Measurements from ENCODE around the gene HES3.

HES3 gene

DNA sequence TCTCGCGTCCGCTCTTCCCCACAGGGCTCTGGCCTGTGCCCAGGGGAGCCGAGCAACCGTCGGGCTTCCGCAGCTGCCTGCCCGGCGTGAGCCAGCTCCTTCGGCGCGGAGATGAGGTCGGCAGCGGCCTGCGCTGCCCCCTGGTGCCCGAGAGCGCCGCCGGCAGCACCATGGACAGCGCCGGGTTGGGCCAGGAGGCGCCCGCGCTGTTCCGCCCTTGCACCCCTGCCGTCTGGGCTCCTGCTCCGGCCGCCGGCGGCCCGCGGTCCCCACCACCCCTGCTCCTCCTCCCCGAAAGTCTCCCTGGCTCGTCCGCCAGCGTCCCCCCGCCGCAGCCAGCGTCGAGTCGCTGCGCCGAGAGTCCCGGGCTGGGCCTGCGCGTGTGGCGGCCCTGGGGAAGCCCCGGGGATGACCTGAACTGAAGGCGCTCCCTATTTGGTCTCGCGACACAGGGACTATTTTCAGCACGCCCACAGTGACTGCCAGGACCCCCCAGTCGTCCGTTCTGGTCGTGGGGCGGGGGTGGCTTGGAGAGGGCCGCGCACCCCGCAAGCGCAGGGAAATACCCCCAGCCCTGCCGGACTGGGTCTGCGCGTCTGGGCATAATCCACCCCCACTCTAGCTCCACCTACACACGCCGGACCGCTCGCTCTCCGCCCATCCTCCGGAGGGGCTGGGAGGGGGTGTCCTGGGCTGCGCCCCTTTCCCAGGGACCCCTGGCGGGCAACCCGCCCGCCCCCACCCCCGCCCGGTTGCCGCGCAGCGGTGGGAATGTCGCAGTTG, 1.3 kb downstream of the HES3 start:
- in situ Hi-C loops (cut with MboI; ENCODE audit: low sequenced_read_pairs), result no loop called here

- in situ Hi-C loops (cut with MboI; ENCODE audit: low sequenced_read_pairs), result no loop called here
Measured at GRCh38 chr1:6245869-6246496, 2.0 kb downstream of the HES3 start.

DNA sequence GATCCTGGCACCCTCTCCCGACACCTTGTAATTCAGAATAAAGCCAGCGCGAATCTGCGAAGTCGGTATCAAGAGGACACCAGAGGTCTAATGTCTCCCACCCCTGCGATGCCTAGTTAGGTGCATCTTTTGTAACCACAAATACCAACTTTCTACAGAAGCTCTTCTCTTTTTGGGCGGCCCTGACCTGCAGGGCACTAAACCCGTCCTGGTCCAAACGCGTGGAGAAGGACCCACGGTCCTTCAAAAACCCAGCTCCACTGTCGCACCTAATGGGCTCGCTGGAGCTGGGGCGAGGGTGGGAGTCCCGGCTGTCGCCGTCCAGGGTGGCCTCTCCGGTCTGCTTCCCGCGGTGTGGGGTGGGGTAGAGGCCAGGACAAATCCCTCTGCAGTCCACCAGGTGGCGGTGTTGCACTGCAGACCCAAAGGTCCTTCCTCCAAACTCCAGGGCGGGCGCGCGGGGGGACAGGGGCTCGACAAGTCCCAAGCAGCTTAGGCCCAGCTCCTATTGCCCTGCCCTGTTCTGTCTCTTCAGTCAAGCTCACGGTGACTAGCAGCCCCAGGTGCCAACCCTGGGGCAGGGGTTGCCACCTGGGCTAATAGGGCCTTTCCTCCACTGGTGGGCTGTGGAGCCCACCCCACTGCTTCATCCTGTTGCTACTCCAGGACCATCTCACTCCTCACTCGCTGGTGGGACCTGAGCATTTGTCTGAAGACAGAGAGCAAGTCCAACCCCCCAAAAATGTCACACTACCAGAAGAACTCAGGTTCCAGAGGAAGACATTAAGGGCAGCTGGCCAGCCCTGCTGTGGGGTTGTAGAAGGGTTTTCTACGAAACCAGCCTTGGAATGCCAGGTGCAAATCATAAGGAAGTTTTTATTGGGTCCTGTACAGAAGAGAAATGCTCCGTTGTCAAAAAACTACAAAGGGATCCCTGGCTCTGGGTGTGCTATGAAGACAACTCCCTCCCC, 2.8 kb downstream of the HES3 start:
- in situ Hi-C loops (cut with MboI; ENCODE audit: low sequenced_read_pairs), result no loop called here

DNA sequence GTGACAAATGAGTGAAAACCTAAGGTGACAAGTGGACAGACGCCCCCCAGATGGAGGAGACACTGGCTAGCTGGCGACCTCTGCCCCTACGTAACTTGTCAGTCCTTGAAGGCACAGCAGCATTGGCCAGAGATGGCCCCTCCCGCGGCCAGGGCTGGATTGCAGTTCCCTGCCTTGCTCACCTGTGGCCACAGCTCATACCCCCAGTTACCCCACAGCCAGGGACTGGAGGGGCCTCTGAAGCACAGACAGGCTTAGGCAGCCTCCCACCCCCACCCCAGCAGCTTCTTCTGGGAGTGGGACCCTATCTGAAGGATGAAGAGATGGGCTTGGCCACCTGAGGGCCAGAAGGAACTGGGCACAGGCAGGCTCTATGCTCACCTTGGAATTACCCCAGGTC, 3.7 kb downstream of the HES3 start:
- in situ Hi-C loops (cut with MboI; ENCODE audit: low sequenced_read_pairs), result no loop called here

- in situ Hi-C loops (cut with MboI; ENCODE audit: low sequenced_read_pairs), result no loop called here
Measured at GRCh38 chr1:6248161-6248776, 4.3 kb downstream of the HES3 start.

DNA sequence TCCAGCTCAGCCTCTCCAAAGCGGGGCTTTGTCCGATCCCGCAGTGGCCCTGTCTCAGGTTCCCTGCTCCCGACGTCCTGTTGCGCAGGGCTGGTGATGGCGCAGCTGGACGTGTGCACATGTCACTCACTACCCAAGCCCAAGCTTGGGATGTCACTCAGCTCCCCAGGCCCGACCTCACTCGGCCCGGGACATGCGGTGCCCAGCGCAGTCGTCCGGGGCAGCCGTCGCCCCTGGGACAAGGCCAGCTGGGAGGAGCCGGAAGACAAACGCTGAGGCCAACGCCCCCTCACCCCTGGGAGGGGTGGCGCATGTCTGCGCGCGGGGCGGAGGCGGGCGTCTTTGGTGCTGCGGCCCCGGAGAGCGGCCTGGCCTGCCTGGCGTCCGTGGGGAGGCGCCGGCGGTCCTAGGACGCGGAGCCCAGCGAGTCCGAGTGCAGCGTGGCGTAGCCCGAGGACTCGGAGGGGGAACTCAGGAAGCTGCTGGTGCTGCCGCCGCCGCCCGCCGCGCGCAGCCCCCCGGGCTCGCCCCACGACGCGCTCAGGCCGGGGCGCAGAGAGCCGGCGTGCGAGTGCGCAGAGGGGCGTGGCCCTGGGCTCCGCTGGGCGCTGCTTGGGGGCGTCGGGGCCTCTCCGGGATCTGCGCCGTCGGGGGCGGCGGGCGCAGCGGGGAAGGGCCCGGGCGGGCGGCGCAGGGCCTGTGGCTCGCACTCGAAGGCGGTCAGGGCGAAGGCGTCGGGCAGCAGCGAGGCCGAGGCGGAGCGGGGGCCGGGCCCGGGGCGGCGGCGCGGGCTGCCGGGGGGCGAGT, 5.2 kb downstream of the HES3 start:
- in situ Hi-C loops (cut with MboI; ENCODE audit: low sequenced_read_pairs), result no loop called here

DNA sequence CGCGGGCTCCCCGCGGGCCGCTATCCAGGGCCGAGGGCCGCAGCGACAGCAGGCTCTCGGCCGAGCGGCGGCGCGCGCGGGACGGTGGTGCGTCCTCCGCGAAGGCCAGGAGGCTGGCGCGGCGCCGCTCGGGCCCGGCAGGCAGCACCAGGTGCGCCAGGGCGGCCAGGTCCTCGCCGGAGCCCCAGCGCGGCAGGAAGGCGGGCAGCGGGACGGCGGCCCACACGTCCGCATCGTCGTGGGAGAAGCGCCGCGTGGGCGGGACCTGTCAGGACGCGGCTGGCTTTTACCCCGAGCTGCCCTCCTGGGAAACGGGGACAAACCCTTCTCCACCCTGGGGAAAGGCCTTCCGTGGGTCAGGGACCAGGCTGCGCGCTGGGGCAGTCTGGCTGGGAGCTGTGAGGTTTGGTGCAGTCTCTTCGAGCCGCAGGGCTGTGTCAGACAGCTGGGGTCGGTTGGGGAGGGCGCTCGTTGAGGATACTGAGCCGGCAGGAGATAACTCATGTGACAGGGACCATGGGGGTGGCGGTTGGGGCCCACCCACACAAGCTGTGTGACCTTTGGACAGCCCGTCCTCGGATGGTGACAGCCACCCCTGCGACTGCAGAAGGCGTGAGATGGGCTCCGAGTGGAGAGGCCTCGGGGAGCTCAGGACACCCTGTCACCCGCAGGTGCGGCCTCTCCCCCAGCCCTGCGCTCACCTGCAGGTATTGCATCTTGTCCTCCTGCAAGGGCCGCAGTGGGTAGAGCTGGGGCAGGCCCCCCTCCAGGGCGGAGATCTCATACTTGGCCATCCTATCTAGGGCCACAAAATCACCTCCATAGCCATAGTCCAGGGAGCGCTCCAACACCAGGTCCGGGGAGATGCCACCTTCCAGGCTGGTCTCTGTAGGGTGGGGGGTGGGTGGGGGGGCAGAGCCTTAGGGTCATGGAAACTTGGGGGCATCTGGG, 6.0 kb downstream of the HES3 start:
- in situ Hi-C loops (cut with MboI; ENCODE audit: low sequenced_read_pairs), result loop anchor here (10.0 kb wide), 1 partner anchor 95 kb away; no protein-coding TSS in a partner anchor

DNA sequence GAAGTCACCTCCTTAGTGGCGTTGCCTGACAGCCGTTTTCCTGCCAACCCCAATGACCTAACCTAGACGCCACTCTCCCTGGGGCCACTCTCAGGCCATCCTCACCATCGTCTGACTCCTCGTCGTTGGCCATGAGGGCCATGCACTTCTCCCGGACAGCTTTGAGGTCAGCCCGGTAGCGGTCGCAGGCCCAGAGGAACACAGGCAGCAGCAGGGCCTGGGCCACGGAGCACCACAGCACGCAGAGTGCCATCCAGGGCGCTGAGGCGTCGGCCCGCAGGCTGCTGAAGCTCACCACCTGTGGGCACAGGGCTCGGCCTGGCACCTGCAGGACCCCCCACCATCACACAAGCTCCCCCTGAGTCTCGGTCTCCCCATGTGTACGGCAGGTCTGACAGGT, 7.3 kb downstream of the HES3 start:
- in situ Hi-C loops (cut with MboI; ENCODE audit: low sequenced_read_pairs), result loop anchor here (10.0 kb wide), 1 partner anchor 94 kb away; no protein-coding TSS in a partner anchor

GRCh38 chr1:6251681-6252373, 7.8 kb downstream of the HES3 start:
- in situ Hi-C loops (cut with MboI; ENCODE audit: low sequenced_read_pairs), result loop anchor here (10.0 kb wide), 1 partner anchor 93 kb away; no protein-coding TSS in a partner anchor

DNA sequence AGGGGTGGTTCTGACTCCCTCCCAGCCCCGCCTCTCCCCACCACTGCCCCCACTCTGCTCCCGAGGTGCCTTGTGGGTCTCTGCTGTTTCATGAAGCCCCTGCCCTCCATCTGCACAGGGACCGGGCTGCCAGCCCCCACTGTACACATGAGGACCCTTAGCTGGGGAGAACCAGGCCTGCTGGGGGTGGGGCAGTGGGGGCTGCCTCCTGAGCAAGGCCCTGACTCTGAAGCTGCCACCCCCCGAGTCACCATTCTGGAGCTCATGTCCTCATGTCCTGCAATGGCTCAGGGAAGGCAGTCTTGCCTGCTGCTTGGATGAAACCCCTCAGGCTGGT, 8.4 kb downstream of the HES3 start:
- in situ Hi-C loops (cut with MboI; ENCODE audit: low sequenced_read_pairs), result loop anchor here (10.0 kb wide), 1 partner anchor 92 kb away; no protein-coding TSS in a partner anchor

- in situ Hi-C loops (cut with MboI; ENCODE audit: low sequenced_read_pairs), result loop anchor here (10.0 kb wide), 1 partner anchor 91 kb away; no protein-coding TSS in a partner anchor
Measured at GRCh38 chr1:6253380-6253779, 9.4 kb downstream of the HES3 start.

DNA sequence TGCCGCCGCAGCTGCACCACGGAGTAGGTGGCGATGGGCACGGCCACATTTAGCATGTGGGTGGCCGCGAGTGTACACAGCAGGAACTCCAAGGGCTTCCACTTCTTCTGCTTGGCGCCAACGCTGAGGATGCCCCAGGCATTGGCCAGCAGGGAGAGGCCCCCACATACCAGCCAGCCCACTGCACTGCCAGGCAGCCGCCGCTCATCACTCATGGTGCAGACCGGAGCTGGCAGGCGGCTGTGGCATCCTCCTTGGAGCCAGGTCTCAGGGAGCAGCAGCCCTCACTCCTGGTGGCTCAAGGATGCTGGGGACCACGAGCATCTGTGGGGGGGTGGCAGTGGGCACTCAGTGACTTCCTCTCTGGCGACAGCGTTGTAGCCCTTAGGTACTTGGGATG, 10.7 kb downstream of the HES3 start:
- in situ Hi-C loops (cut with MboI; ENCODE audit: low sequenced_read_pairs), result loop anchor here (10.0 kb wide), 1 partner anchor 90 kb away; no protein-coding TSS in a partner anchor

DNA sequence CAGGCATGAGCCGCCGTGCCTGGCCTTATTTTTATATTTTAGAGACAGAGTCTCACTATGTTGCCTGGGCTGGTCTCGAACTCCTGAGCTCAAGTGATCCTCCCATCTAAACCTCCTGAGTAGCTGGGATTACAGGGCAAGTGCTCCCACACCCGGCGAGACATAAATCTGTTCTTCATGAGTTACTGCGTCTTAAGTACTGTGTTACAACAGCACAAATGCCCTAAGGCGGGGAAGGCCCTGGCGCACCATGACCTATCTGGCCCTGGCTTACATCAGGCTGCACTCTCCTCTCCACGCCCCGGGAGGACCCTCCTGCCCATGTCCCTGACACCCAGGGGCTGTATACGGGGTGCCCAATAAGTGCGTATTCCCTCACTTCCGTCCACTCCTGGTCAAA, 12.7 kb downstream of the HES3 start:
- in situ Hi-C loops (cut with MboI; ENCODE audit: low sequenced_read_pairs), result loop anchor here (10.0 kb wide), 1 partner anchor 88 kb away; no protein-coding TSS in a partner anchor

- in situ Hi-C loops (cut with MboI; ENCODE audit: low sequenced_read_pairs), result loop anchor here (10.0 kb wide), 1 partner anchor 87 kb away; no protein-coding TSS in a partner anchor
Measured at GRCh38 chr1:6257541-6258069, 13.6 kb downstream of the HES3 start.

DNA sequence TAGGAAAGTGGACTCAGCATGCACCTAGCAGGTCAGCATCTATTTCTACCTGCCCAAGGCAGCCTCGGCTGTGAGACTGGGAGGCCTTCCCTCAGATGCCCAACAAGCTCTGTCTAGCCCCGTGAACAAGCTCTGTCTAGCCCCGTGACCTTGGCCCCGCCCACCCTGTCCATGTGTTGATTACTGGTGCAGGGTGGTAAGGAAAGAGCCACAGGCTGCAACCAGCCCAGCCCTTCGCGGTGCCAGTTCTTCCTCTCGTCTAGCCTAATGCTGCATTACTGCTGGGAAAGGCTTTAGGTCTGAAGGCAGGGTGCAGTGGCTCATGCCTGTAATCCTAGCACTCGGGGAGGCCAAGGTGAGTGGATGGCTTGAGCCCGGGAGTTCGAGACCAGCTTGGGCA, 14.7 kb downstream of the HES3 start:
- in situ Hi-C loops (cut with MboI; ENCODE audit: low sequenced_read_pairs), result loop anchor here (10.0 kb wide), 1 partner anchor 86 kb away; no protein-coding TSS in a partner anchor

GRCh38 chr1:6259491-6260362, 15.7 kb downstream of the HES3 start:
- in situ Hi-C loops (cut with MboI; ENCODE audit: low sequenced_read_pairs), result loop anchor here (10.0 kb wide), 1 partner anchor 85 kb away; no protein-coding TSS in a partner anchor
